ENCODE measurements around the gene GRIK3. TPM values are rescaled to one million over a fixed set of nuclear protein-coding genes. Genes with fewer than 3 reads are reported as not detected.

Gene GRIK3
- total RNA-seq, 1 experiment from 2014 or later: 5.5 TPM

DNA sequence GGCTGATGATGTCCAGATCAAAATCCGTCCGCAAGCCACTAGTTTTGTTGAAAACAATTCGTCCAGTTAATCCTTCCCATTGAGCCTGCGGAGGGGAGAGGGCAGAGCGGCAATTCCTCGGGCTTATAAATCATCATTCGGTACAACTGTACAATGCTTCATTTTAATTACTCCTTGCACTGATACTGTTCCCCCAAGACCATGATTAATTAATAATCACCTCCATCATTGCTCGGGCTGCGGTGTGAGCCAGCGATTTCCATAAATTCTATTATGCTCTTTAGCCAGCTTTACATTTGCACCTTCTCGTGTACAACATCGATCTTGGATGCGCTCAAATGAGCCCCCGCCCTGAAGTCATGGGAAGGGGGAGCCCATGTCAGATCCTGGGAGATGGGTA lies 180.7 kb downstream of the GRIK3 start (continued):
- TF ChIP-seq NFE2L1 (CRISPR knock-in tag; IDR thresholded peaks at IDR 0.05): no peak
- TF ChIP-seq, protein P1, sequence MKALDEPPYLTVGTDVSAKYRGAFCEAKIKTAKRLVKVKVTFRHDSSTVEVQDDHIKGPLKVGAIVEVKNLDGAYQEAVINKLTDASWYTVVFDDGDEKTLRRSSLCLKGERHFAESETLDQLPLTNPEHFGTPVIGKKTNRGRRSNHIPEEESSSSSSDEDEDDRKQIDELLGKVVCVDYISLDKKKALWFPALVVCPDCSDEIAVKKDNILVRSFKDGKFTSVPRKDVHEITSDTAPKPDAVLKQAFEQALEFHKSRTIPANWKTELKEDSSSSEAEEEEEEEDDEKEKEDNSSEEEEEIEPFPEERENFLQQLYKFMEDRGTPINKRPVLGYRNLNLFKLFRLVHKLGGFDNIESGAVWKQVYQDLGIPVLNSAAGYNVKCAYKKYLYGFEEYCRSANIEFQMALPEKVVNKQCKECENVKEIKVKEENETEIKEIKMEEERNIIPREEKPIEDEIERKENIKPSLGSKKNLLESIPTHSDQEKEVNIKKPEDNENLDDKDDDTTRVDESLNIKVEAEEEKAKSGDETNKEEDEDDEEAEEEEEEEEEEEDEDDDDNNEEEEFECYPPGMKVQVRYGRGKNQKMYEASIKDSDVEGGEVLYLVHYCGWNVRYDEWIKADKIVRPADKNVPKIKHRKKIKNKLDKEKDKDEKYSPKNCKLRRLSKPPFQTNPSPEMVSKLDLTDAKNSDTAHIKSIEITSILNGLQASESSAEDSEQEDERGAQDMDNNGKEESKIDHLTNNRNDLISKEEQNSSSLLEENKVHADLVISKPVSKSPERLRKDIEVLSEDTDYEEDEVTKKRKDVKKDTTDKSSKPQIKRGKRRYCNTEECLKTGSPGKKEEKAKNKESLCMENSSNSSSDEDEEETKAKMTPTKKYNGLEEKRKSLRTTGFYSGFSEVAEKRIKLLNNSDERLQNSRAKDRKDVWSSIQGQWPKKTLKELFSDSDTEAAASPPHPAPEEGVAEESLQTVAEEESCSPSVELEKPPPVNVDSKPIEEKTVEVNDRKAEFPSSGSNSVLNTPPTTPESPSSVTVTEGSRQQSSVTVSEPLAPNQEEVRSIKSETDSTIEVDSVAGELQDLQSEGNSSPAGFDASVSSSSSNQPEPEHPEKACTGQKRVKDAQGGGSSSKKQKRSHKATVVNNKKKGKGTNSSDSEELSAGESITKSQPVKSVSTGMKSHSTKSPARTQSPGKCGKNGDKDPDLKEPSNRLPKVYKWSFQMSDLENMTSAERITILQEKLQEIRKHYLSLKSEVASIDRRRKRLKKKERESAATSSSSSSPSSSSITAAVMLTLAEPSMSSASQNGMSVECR (CRISPR knock-in tag; IDR thresholded peaks at IDR 0.05; ENCODE audit: borderline replicate concordance): no peak
- TF ChIP-seq GTF2I (CRISPR knock-in tag; conservative IDR thresholded peaks at IDR 0.05): no peak
- TF ChIP-seq, protein P2, sequence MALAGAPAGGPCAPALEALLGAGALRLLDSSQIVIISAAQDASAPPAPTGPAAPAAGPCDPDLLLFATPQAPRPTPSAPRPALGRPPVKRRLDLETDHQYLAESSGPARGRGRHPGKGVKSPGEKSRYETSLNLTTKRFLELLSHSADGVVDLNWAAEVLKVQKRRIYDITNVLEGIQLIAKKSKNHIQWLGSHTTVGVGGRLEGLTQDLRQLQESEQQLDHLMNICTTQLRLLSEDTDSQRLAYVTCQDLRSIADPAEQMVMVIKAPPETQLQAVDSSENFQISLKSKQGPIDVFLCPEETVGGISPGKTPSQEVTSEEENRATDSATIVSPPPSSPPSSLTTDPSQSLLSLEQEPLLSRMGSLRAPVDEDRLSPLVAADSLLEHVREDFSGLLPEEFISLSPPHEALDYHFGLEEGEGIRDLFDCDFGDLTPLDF (CRISPR knock-in tag; IDR thresholded peaks at IDR 0.05): no peak
- TF ChIP-seq, protein P3, sequence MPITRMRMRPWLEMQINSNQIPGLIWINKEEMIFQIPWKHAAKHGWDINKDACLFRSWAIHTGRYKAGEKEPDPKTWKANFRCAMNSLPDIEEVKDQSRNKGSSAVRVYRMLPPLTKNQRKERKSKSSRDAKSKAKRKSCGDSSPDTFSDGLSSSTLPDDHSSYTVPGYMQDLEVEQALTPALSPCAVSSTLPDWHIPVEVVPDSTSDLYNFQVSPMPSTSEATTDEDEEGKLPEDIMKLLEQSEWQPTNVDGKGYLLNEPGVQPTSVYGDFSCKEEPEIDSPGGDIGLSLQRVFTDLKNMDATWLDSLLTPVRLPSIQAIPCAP (CRISPR knock-in tag; IDR thresholded peaks at IDR 0.05): no peak

DNA sequence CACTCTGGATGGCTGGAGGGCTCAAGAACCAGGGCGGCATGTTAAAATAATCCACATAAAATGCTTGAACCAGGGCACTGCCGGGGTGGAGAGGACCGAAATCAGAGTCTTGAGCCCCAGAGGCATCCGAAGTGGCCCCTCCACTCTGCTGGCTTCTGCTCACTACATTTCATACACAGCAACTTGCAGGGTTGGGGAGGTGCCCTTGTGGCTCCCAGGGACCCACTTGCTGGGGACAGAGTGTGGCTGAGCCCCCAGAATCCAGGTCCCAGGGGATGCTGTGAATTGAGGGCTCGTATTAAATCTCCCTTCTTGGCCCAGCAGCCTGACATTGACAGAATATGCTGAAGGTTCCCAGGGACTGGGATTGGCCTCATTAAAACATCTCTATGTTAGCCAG lies 181.7 kb downstream of the GRIK3 start:
- Mint-ChIP-seq H3K27me3 (ENCODE audit: low read depth) (peaks cover 3% of the 10 kb centered on the region; the same call in 1 of the 2 replicates), H3K27ac (no peak overlapping the region), H3K36me3 (no peaks in the 10 kb centered on the region), H3K4me3 (no peak overlapping the region), H3K4me1 (peaks cover 44% of the 10 kb centered on the region), H3K9me3 (no peaks in the 10 kb centered on the region)
- ATAC-seq (no peak), DNase-seq (ENCODE audit: low spot score) (no peak)
- CTCF ChIA-PET: interaction anchor here (11.5 kb wide), 1 partner anchor 13 kb away, joined by 125 read pairs; no protein-coding TSS in a partner anchor
- POLR2A ChIA-PET: no interaction called here
- no peak for TF ChIP-seq ATF1 (CRISPR knock-in tag; IDR thresholded peaks at IDR 0.05)
- TF ChIP-seq JAZF1 (CRISPR knock-in tag; IDR thresholded peaks at IDR 0.05): no peak
- TF ChIP-seq, protein P4, sequence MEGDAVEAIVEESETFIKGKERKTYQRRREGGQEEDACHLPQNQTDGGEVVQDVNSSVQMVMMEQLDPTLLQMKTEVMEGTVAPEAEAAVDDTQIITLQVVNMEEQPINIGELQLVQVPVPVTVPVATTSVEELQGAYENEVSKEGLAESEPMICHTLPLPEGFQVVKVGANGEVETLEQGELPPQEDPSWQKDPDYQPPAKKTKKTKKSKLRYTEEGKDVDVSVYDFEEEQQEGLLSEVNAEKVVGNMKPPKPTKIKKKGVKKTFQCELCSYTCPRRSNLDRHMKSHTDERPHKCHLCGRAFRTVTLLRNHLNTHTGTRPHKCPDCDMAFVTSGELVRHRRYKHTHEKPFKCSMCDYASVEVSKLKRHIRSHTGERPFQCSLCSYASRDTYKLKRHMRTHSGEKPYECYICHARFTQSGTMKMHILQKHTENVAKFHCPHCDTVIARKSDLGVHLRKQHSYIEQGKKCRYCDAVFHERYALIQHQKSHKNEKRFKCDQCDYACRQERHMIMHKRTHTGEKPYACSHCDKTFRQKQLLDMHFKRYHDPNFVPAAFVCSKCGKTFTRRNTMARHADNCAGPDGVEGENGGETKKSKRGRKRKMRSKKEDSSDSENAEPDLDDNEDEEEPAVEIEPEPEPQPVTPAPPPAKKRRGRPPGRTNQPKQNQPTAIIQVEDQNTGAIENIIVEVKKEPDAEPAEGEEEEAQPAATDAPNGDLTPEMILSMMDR (IDR thresholded peaks at IDR 0.05): no peak
- TF ChIP-seq, protein P5, sequence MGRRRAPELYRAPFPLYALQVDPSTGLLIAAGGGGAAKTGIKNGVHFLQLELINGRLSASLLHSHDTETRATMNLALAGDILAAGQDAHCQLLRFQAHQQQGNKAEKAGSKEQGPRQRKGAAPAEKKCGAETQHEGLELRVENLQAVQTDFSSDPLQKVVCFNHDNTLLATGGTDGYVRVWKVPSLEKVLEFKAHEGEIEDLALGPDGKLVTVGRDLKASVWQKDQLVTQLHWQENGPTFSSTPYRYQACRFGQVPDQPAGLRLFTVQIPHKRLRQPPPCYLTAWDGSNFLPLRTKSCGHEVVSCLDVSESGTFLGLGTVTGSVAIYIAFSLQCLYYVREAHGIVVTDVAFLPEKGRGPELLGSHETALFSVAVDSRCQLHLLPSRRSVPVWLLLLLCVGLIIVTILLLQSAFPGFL (CRISPR knock-in tag; IDR thresholded peaks at IDR 0.05; ENCODE audit: borderline replicate concordance): no peak
- TF ChIP-seq RELA (CRISPR knock-in tag; IDR thresholded peaks at IDR 0.05; ENCODE audit: borderline replicate concordance): no peak
- no peak for TF ChIP-seq TEAD4 (CRISPR knock-in tag; IDR thresholded peaks at IDR 0.05)
- TF ChIP-seq CBFB (CRISPR knock-in tag; IDR thresholded peaks at IDR 0.05; ENCODE audit: low read depth): no peak
- TF ChIP-seq RORB (CRISPR knock-in tag; IDR thresholded peaks at IDR 0.05): no peak
- TF ChIP-seq, protein P3 (CRISPR knock-in tag; IDR thresholded peaks at IDR 0.05): no peak
- TF ChIP-seq, protein P6, sequence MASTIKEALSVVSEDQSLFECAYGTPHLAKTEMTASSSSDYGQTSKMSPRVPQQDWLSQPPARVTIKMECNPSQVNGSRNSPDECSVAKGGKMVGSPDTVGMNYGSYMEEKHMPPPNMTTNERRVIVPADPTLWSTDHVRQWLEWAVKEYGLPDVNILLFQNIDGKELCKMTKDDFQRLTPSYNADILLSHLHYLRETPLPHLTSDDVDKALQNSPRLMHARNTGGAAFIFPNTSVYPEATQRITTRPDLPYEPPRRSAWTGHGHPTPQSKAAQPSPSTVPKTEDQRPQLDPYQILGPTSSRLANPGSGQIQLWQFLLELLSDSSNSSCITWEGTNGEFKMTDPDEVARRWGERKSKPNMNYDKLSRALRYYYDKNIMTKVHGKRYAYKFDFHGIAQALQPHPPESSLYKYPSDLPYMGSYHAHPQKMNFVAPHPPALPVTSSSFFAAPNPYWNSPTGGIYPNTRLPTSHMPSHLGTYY (CRISPR knock-in tag; IDR thresholded peaks at IDR 0.05): no peak
- TF ChIP-seq, protein P7, sequence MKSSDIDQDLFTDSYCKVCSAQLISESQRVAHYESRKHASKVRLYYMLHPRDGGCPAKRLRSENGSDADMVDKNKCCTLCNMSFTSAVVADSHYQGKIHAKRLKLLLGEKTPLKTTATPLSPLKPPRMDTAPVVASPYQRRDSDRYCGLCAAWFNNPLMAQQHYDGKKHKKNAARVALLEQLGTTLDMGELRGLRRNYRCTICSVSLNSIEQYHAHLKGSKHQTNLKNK (CRISPR knock-in tag; IDR thresholded peaks at IDR 0.05): no peak
- TF ChIP-seq, protein P8, sequence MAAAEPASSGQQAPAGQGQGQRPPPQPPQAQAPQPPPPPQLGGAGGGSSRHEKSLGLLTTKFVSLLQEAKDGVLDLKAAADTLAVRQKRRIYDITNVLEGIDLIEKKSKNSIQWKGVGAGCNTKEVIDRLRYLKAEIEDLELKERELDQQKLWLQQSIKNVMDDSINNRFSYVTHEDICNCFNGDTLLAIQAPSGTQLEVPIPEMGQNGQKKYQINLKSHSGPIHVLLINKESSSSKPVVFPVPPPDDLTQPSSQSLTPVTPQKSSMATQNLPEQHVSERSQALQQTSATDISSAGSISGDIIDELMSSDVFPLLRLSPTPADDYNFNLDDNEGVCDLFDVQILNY (CRISPR knock-in tag; IDR thresholded peaks at IDR 0.05): no peak
- TF ChIP-seq NFE2L1 (CRISPR knock-in tag; IDR thresholded peaks at IDR 0.05): no peak
- no peak for TF ChIP-seq SMAD4 (CRISPR knock-in tag; IDR thresholded peaks at IDR 0.05)
- no peak for TF ChIP-seq NFYB (CRISPR knock-in tag; conservative IDR thresholded peaks at IDR 0.05; ENCODE audit: low read depth)
- TF ChIP-seq FOXK1 (CRISPR knock-in tag; IDR thresholded peaks at IDR 0.05): no peak
- TF ChIP-seq ZNF396 (CRISPR knock-in tag; IDR thresholded peaks at IDR 0.05; ENCODE audit: borderline replicate concordance): no peak
- TF ChIP-seq SOX15 (CRISPR knock-in tag; IDR thresholded peaks at IDR 0.05): no peak
- TF ChIP-seq ZNF671 (CRISPR knock-in tag; IDR thresholded peaks at IDR 0.05): no peak
- TF ChIP-seq MYBL2 (CRISPR knock-in tag; IDR thresholded peaks at IDR 0.05): no peak

All from WTC11 (cell line).